ENCODE results near the gene SETD5. TPM values are rescaled to one million over a fixed set of nuclear protein-coding genes. Genes with fewer than 3 reads are reported as not detected.

SETD5 gene
- total RNA-seq, 1 experiment from 2014 or later = 151 TPM

- peaks cover 59% of the 10 kb centered on the region for H3K4me1 ChIP-seq (ENCODE audit: insufficient read depth, low read length, poor library complexity, severe bottlenecking)
- no TSS peak for BruUV-seq (replicated peaks)
- CTCF ChIA-PET = no interaction called here
- no peaks in the 10 kb centered on the region for H3K27me3 ChIP-seq (replicated peaks; ENCODE audit: insufficient read depth, low read depth, low read length, poor library complexity)
- H3K36me3 ChIP-seq (ENCODE audit: insufficient read depth, low read length, poor library complexity, severe bottlenecking) = no peaks in the 10 kb centered on the region
- intact Hi-C loops (cut with micrococcal nuclease; ENCODE audit: unreplicated experiment) = no loop called here
- H3K27ac ChIP-seq (ENCODE audit: low read depth, low read length, poor library complexity, severe bottlenecking) = peak overlapping the region; percentile 28
- no peak for DNase-seq (ENCODE audit: low spot score)
- TF ChIP-seq EZH2 (IDR thresholded peaks at IDR 0.05; ENCODE audit: borderline replicate concordance, low read depth, low read length, poor library complexity, severe bottlenecking) = no peak
- TF ChIP-seq CTCF (conservative IDR thresholded peaks at IDR 0.05; ENCODE audit: low read depth, low read length) = no peak
- POLR2A ChIA-PET (ENCODE audit: low non-redundant PET) = no interaction called here
- no peaks in the 10 kb centered on the region for H3K9me3 ChIP-seq (ENCODE audit: low read depth, low read length, poor library complexity, severe bottlenecking)
- peak overlapping the region; percentile 10 for H3K4me3 ChIP-seq (ENCODE audit: low read depth, low read length, poor library complexity, severe bottlenecking)
These were observed 4.6 kb downstream of the SETD5 start for GRCh38 chr3:9401986-9402385.

- ChIA-PET POLR2A (ENCODE audit: low non-redundant PET) (interaction anchor here (0.6 kb wide), 1 partner anchor 39 kb away, joined by 3 read pairs; no protein-coding TSS in a partner anchor), CTCF (no interaction called here)
- Histone ChIP-seq H3K4me3 (ENCODE audit: low read depth, low read length, poor library complexity, severe bottlenecking) (peak overlapping the region; percentile 10), H3K9me3 (ENCODE audit: low read depth, low read length, poor library complexity, severe bottlenecking) (no peaks in the 10 kb centered on the region), H3K27me3 (replicated peaks; ENCODE audit: insufficient read depth, low read depth, low read length, poor library complexity) (no peaks in the 10 kb centered on the region), H3K4me1 (ENCODE audit: insufficient read depth, low read length, poor library complexity, severe bottlenecking) (peaks cover 59% of the 10 kb centered on the region), H3K36me3 (ENCODE audit: insufficient read depth, low read length, poor library complexity, severe bottlenecking) (no peaks in the 10 kb centered on the region), H3K27ac (ENCODE audit: low read depth, low read length, poor library complexity, severe bottlenecking) (peak overlapping the region; percentile 28)
- intact Hi-C loops (cut with micrococcal nuclease; ENCODE audit: unreplicated experiment) = no loop called here
- DNase-seq (ENCODE audit: low spot score) = peak; percentile 43
- TF ChIP-seq EZH2 (IDR thresholded peaks at IDR 0.05; ENCODE audit: borderline replicate concordance, low read depth, low read length, poor library complexity, severe bottlenecking) (no peak), CTCF (conservative IDR thresholded peaks at IDR 0.05; ENCODE audit: low read depth, low read length) (no peak)
- BruUV-seq (replicated peaks) = no TSS peak
These were observed 5.2 kb downstream of the SETD5 start for GRCh38 chr3:9402410-9403228.

- CTCF ChIA-PET = no interaction called here
These were observed 6.0 kb downstream of the SETD5 start for GRCh38 chr3:9403463-9403862.

More at GRCh38 chr3:9403463-9403862, 6.0 kb downstream of the SETD5 start:
- intact Hi-C loops (cut with micrococcal nuclease; ENCODE audit: unreplicated experiment) = no loop called here
- Histone ChIP-seq H3K27ac (ENCODE audit: low read depth, low read length, poor library complexity, severe bottlenecking) (peak overlapping the region; percentile 32), H3K27me3 (replicated peaks; ENCODE audit: insufficient read depth, low read depth, low read length, poor library complexity) (no peaks in the 10 kb centered on the region), H3K36me3 (ENCODE audit: insufficient read depth, low read length, poor library complexity, severe bottlenecking) (no peaks in the 10 kb centered on the region), H3K4me3 (ENCODE audit: low read depth, low read length, poor library complexity, severe bottlenecking) (no peak overlapping the region), H3K4me1 (ENCODE audit: insufficient read depth, low read length, poor library complexity, severe bottlenecking) (peaks cover 62% of the 10 kb centered on the region), H3K9me3 (ENCODE audit: low read depth, low read length, poor library complexity, severe bottlenecking) (no peaks in the 10 kb centered on the region)
- POLR2A ChIA-PET (ENCODE audit: low non-redundant PET) = no interaction called here
- TF ChIP-seq CTCF (conservative IDR thresholded peaks at IDR 0.05; ENCODE audit: low read depth, low read length) = no peak
- TF ChIP-seq EZH2 (IDR thresholded peaks at IDR 0.05; ENCODE audit: borderline replicate concordance, low read depth, low read length, poor library complexity, severe bottlenecking) = no peak
- no TSS peak for BruUV-seq (replicated peaks)
- DNase-seq (ENCODE audit: low spot score) = no peak

Measured in A673 (cell line).